ENCODE measurements around the gene EIF2B4. TPM values are rescaled to one million over a fixed set of nuclear protein-coding genes. Genes with fewer than 3 reads are reported as not detected.

Gene EIF2B4
- total RNA-seq, 2 donors from 2014 or later: 46.9 to 51.8 TPM

DNA sequence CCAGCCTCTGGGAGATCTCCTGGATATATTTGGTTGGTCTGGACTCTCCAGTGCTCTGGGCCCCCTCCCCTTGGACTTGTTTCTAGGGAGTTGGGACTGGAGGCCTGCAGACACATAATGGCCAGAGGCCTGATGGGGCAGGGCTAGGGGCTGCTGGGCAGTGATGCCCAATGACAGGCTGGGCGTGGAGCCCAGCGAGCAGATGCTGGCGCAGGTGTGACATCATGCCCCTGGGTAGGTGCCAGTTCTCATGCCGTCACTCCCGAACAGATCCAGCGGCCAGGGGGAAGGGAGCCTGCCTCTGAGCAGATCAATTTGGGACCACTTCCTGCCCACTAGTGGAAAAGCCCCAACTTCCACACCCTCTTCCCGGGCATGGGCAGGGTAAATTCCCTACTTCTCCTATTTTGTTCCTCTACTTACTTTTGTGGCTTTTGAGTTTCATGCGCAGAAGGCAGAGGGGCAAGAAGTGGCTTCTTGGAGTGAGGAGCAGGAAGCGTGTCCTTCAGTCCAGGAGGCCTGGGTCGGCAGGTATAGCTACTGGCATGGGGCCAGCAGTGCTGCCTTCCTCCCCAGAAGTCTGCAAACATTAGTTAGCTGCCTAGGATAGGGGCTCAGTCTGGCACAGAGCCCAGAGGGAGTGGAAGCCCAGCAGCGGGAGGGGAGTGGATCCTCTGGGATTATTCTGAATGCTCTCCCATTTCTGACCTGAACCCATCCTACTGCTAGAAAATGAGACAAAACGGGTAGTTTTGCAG is 53.3 kb downstream of the EIF2B4 start:
- Histone ChIP-seq H3K4me3 (no peak overlapping the region), H3K27ac (no peak overlapping the region), H3K27me3 (replicated peaks; ENCODE audit: insufficient read depth) (no peaks in the 10 kb centered on the region), H3K4me1 (replicated peaks) (peaks cover 4% of the 10 kb centered on the region), H3K9me3 (no peaks in the 10 kb centered on the region), H3K36me3 (no peaks in the 10 kb centered on the region)
- intact Hi-C loops (cut with DNase I): no loop called here
- TF ChIP-seq POLR2AphosphoS5 (IDR thresholded peaks at IDR 0.05) (no peak), POLR2A (IDR thresholded peaks at IDR 0.05) (no peak)
- TF ChIP-seq, protein P1, sequence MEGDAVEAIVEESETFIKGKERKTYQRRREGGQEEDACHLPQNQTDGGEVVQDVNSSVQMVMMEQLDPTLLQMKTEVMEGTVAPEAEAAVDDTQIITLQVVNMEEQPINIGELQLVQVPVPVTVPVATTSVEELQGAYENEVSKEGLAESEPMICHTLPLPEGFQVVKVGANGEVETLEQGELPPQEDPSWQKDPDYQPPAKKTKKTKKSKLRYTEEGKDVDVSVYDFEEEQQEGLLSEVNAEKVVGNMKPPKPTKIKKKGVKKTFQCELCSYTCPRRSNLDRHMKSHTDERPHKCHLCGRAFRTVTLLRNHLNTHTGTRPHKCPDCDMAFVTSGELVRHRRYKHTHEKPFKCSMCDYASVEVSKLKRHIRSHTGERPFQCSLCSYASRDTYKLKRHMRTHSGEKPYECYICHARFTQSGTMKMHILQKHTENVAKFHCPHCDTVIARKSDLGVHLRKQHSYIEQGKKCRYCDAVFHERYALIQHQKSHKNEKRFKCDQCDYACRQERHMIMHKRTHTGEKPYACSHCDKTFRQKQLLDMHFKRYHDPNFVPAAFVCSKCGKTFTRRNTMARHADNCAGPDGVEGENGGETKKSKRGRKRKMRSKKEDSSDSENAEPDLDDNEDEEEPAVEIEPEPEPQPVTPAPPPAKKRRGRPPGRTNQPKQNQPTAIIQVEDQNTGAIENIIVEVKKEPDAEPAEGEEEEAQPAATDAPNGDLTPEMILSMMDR (IDR thresholded peaks at IDR 0.05): no peak
- DNase-seq (ENCODE audit: low spot score): no peak
- WGBS: 63% methylated on average over 12 of the region's 12 CpGs

DNA sequence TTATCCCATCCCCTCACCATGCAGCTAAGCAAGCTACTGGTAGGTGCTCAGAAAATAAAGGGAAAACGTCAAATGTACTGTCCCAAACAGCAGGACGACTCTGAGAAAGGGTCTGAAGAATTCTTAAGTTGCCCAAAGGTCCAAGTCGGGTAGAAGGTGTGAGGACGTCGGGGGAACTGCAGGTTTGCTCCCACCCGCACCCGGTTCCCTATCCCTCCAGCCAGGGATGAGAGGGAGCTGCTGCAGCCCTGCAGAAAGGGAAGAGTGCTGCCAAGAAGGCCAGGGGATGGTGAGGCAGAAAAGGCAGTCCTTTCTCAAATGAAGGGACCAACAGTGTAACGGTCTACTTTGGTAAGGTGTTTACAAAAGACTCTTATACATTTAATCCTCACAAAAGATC is 55.0 kb downstream of the EIF2B4 start:
- DNase-seq (ENCODE audit: low spot score): no peak
- Histone ChIP-seq H3K36me3 (peaks cover 0 to 6% of the 10 kb centered on the region in 2 donors), H3K27me3 (replicated peaks; ENCODE audit: insufficient read depth) (no peaks in the 10 kb centered on the region), H3K9me3 (no peaks in the 10 kb centered on the region), H3K4me1 (replicated peaks) (no peaks in the 10 kb centered on the region), H3K4me3 (no peak overlapping the region), H3K27ac (no peak overlapping the region)
- WGBS: 77% methylated on average over 8 of the region's 8 CpGs
- intact Hi-C loops (cut with DNase I): no loop called here
- TF ChIP-seq, protein P1 (IDR thresholded peaks at IDR 0.05): no peak
- TF ChIP-seq POLR2AphosphoS5 (IDR thresholded peaks at IDR 0.05) (no peak), POLR2A (IDR thresholded peaks at IDR 0.05) (no peak)

DNA sequence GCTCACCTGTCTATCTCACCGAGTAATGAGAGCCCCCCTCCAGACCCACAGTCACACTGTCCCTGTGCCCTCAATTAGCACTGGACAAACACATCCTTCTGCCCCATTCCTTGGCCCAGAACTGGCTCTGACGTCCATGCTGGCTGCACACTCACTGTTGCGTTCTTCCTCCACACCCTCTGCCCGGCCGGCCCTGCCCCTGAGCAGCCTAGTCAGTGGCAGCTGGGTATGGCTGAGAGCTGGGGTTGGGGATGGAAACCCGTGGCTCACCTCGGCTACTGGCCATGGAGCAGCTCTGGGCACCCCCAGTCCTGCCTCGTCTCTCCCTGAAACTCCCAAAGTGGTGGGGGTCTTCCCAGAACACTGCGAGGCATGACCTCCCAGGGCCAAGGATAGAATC is 55.4 kb downstream of the EIF2B4 start:
- WGBS: 88% methylated on average over 9 of the region's 9 CpGs
- no peaks in the 10 kb centered on the region for H3K9me3 ChIP-seq
- no peak for DNase-seq (ENCODE audit: low spot score)
- TF ChIP-seq, protein P1 (IDR thresholded peaks at IDR 0.05): no peak
- TF ChIP-seq POLR2A (IDR thresholded peaks at IDR 0.05) (no peak), POLR2AphosphoS5 (IDR thresholded peaks at IDR 0.05) (no peak)
- H3K27ac ChIP-seq: no peak overlapping the region
- intact Hi-C loops (cut with DNase I): no loop called here
- H3K4me1 ChIP-seq (replicated peaks): no peaks in the 10 kb centered on the region
- no peaks in the 10 kb centered on the region for H3K27me3 ChIP-seq (replicated peaks; ENCODE audit: insufficient read depth)
- no peak overlapping the region for H3K4me3 ChIP-seq
- peaks cover 0 to 6% of the 10 kb centered on the region in 2 donors for H3K36me3 ChIP-seq

Other genes starting within 250 kb of the EIF2B4 start
- gene ABHD1, start 246.5 kb downstream of the EIF2B4 start, total RNA-seq: 1 to 10 TPM; 4.1 to 7.0 TPM
- gene PREB, start 235.7 kb downstream of the EIF2B4 start, total RNA-seq: 10 to 100 TPM; 74.0 to 88.9 TPM
- gene PRR30, start 230.9 kb downstream of the EIF2B4 start, total RNA-seq: 1 to 10 TPM in 1 of 2 donors, not detected in 1; 1.1 TPM
- gene TCF23, start 221.3 kb downstream of the EIF2B4 start, total RNA-seq: 1 to 10 TPM in 1 of 2 donors, not detected in 1; 8.5 TPM
- gene ATRAID, start 158.3 kb downstream of the EIF2B4 start, total RNA-seq: 100 to 1,000 TPM; 217 to 222 TPM
- 10 to 100 TPM; 23.9 to 65.2 TPM for gene SLC5A6, start 158.1 kb downstream of the EIF2B4 start, total RNA-seq
- gene CAD, start 153.0 kb downstream of the EIF2B4 start, total RNA-seq: 10 to 100 TPM; 16.0 to 63.6 TPM
- 100 to 1,000 TPM in 1 of 2 donors, not detected in 1; 102 TPM for gene SLC30A3, start 107.3 kb downstream of the EIF2B4 start, total RNA-seq
- gene DNAJC5G, start 94.9 kb downstream of the EIF2B4 start, total RNA-seq: 10 to 100 TPM in 1 of 2 donors, not detected in 1; 16.1 TPM
- gene TRIM54, start 87.9 kb downstream of the EIF2B4 start, total RNA-seq: 10 to 100 TPM in 1 of 2 donors, 1 to 10 TPM in 1; 2.8 to 17.9 TPM
- gene UCN, start 61.9 kb downstream of the EIF2B4 start, total RNA-seq: 10 to 100 TPM in 1 of 2 donors, 1 to 10 TPM in 1; 4.2 to 11.2 TPM
- 10 to 100 TPM; 82.5 to 90.3 TPM for gene MPV17, start 47.2 kb downstream of the EIF2B4 start, total RNA-seq
- 10 to 100 TPM; 41.2 to 66.1 TPM for gene GTF3C2, start 13.6 kb downstream of the EIF2B4 start, total RNA-seq
- gene SNX17, start 278 bp upstream of the EIF2B4 start, total RNA-seq: 100 to 1,000 TPM; 127 to 134 TPM
- 10 to 100 TPM in 1 of 2 donors, 1 to 10 TPM in 1; 9.0 to 22.0 TPM for gene ZNF513, start 10.4 kb upstream of the EIF2B4 start, total RNA-seq
- gene PPM1G, start 39.3 kb upstream of the EIF2B4 start, total RNA-seq: 10 to 100 TPM; 57.2 to 65.4 TPM
- 10 to 100 TPM; 42.9 to 83.4 TPM for gene NRBP1, start 58.3 kb upstream of the EIF2B4 start, total RNA-seq
- gene KRTCAP3, start 72.0 kb upstream of the EIF2B4 start, total RNA-seq: 100 to 1,000 TPM in 1 of 2 donors, 10 to 100 TPM in 1; 31.4 to 147 TPM
- gene IFT172, start 119.4 kb upstream of the EIF2B4 start, total RNA-seq: 10 to 100 TPM; 32.6 to 42.8 TPM
- gene FNDC4, start 124.9 kb upstream of the EIF2B4 start, total RNA-seq: 10 to 100 TPM; 24.1 to 30.6 TPM
- gene GCKR, start 126.5 kb upstream of the EIF2B4 start, total RNA-seq: under 1 TPM in 1 of 2 donors, not detected in 1; 0.87 TPM
- 10 to 100 TPM; 31.4 to 55.6 TPM for gene ZNF512, start 212.7 kb upstream of the EIF2B4 start, total RNA-seq